IMR-90 (cell line): ENCODE results near the gene FDPS. TPM values are rescaled to one million over a fixed set of nuclear protein-coding genes. Genes with fewer than 3 reads are reported as not detected.

Experiments used
- ATAC-seq: fragments of 200-7000 bp; cut with Tn5 transposase; 2 replicates; pipeline ENCODE4 v1.9.1; 2020; ENCODE audit warnings: low read depth, mild to moderate bottlenecking, moderate library complexity
- BruUV-seq: library from RNA; stranded (reverse); fragments of 400-500 nt; replicated peaks from 2 replicates; lab custom pipeline; 2021; lab: Mats Ljungman, UMichigan
- CTCF ChIA-PET: fragments of 300-600 bp; formaldehyde crosslinking; extraction: SDS; loops from one replicate; lab custom pipeline; 2021; ENCODE audit warnings: antibody characterized with exemption; lab: Yijun Ruan, JAX
- POLR2A ChIA-PET: fragments of 300-600 bp; sonication (Branson Sonifier 250); formaldehyde crosslinking; loops from one replicate; lab custom pipeline; 2022; ENCODE audit warnings: antibody characterized with exemption; ENCODE audit not compliant: unreplicated experiment; lab: Charles Lee
- DNase-seq: peaks from one replicate; pipeline ENCODE4 v3.0.0; 2013
- H2AFZ ChIP-seq: replicated peaks from 2 replicates; pipeline ENCODE3; 2013; ENCODE audit warnings: low read length, mild to moderate bottlenecking; ENCODE audit not compliant: poor library complexity
- H2AK5ac ChIP-seq: 2 replicates; pipeline ENCODE4 v1.6.1; 2013; ENCODE audit warnings: low read depth, low read length, inconsistent platforms
- H2AK9ac ChIP-seq: replicated peaks from 2 replicates; pipeline ENCODE3; 2013; ENCODE audit warnings: mild to moderate bottlenecking, low read depth, low read length, moderate library complexity; ENCODE audit not compliant: poor library complexity
- H2BK120ac ChIP-seq: 2 replicates; pipeline ENCODE4 v1.6.1; 2013; ENCODE audit warnings: low read depth, low read length, inconsistent platforms
- H2BK15ac ChIP-seq: 3 replicates; pipeline ENCODE4 v1.6.1; 2013; ENCODE audit warnings: low read depth, low read length, inconsistent platforms
- H2BK20ac ChIP-seq: 2 replicates; pipeline ENCODE4 v1.6.1; 2013; ENCODE audit warnings: low read depth, mild to moderate bottlenecking, inconsistent platforms, low read length, moderate library complexity
- H2BK5ac ChIP-seq: 2 replicates; pipeline ENCODE4 v1.6.1; 2013; ENCODE audit warnings: mild to moderate bottlenecking, low read depth, low read length, inconsistent platforms; ENCODE audit not compliant: poor library complexity, severe bottlenecking
- H3K14ac ChIP-seq: replicated peaks from 2 replicates; pipeline ENCODE4 v1.6.1; 2013; ENCODE audit warnings: low read depth, low read length, inconsistent platforms
- H3K18ac ChIP-seq: 2 replicates; pipeline ENCODE4 v1.6.1; 2013; ENCODE audit warnings: low read depth, low read length, control low read depth
- H3K23ac ChIP-seq: 2 replicates; pipeline ENCODE4 v1.6.1; 2013; ENCODE audit warnings: low read depth, low read length, inconsistent platforms
- H3K27ac ChIP-seq: 2 replicates; pipeline ENCODE4 v1.5.1; 2013; ENCODE audit warnings: mild to moderate bottlenecking, control low read depth, low read length; ENCODE audit not compliant: insufficient read depth
- H3K27me3 ChIP-seq: 2 replicates; pipeline ENCODE4 v1.6.1; 2013; ENCODE audit warnings: low read length; ENCODE audit not compliant: control insufficient read depth, insufficient read depth
- H3K36me3 ChIP-seq: 2 replicates; pipeline ENCODE4 v1.6.1; 2013; ENCODE audit warnings: low read length, mixed read lengths; ENCODE audit not compliant: control insufficient read depth, insufficient read depth
- H3K4ac ChIP-seq: 2 replicates; pipeline ENCODE4 v1.6.1; 2013; ENCODE audit warnings: low read depth, low read length, inconsistent platforms
- H3K4me1 ChIP-seq: 2 replicates; pipeline ENCODE4 v1.6.1; 2013; ENCODE audit warnings: low read length, mixed read lengths; ENCODE audit not compliant: control insufficient read depth, insufficient read depth
- H3K4me2 ChIP-seq: 2 replicates; pipeline ENCODE4 v1.6.1; 2013; ENCODE audit warnings: low read depth, mild to moderate bottlenecking, control low read depth, low read length, moderate library complexity
- H3K4me3 ChIP-seq: 2 replicates; pipeline ENCODE4 v1.5.1; 2013; ENCODE audit warnings: low read depth, mild to moderate bottlenecking, control low read depth, low read length, moderate library complexity; ENCODE audit not compliant: insufficient read depth
- H3K56ac ChIP-seq: 2 replicates; pipeline ENCODE4 v1.6.1; 2013; ENCODE audit warnings: low read length, inconsistent platforms; ENCODE audit not compliant: insufficient read depth; ENCODE audit errors: extremely low read depth
- H3K79me1 ChIP-seq, 2 experiments: 2 replicates each; pipeline ENCODE4 v1.6.1; 2013; ENCODE audit warnings: low read length in 2 of 2, inconsistent platforms in 1 of 2, low read depth in 1 of 2
- H3K9ac ChIP-seq: 2 replicates; pipeline ENCODE4 v1.6.1; 2013; ENCODE audit warnings: low read depth, low read length, control low read depth
- H3K9me1 ChIP-seq: 2 replicates; pipeline ENCODE4 v1.6.1; 2013; ENCODE audit warnings: low read length, inconsistent platforms; ENCODE audit not compliant: insufficient read depth
- H3K9me3 ChIP-seq: 2 replicates; pipeline ENCODE4 v1.6.1; 2013; ENCODE audit warnings: low read length; ENCODE audit not compliant: control insufficient read depth, insufficient read depth
- H4K20me1 ChIP-seq: 2 replicates; pipeline ENCODE4 v1.6.1; 2013; ENCODE audit warnings: low read length, inconsistent platforms; ENCODE audit not compliant: insufficient read depth
- H4K5ac ChIP-seq: 2 replicates; pipeline ENCODE4 v1.6.1; 2013; ENCODE audit warnings: mild to moderate bottlenecking, low read depth, low read length, control low read depth
- H4K8ac ChIP-seq, 2 experiments: 2 replicates each; pipeline ENCODE4 v1.6.1; 2013; ENCODE audit warnings: low read depth in 2 of 2, low read length in 2 of 2, control low read depth in 1 of 2, inconsistent platforms in 1 of 2
- H4K91ac ChIP-seq: 2 replicates; pipeline ENCODE4 v1.6.1; 2013; ENCODE audit warnings: low read depth, low read length, inconsistent platforms; ENCODE audit not compliant: insufficient read depth
- ELK1 ChIP-seq: fragments of 150-350 bp; IDR thresholded peaks from 2 replicates; pipeline ENCODE4 v1.6.1; 2016; ENCODE audit warnings: low read depth, mild to moderate bottlenecking, low read length, moderate library complexity, borderline replicate concordance
- MAZ ChIP-seq: IDR thresholded peaks from 2 replicates; pipeline ENCODE4 v1.6.1; 2012; ENCODE audit warnings: low read depth, mild to moderate bottlenecking, low read length, improper control_type of control experiment, moderate library complexity, borderline replicate concordance
- NFE2L2 ChIP-seq: fragments of 150-350 bp; IDR thresholded peaks from 2 replicates; pipeline ENCODE4 v1.6.1; 2016; ENCODE audit warnings: low read depth, mild to moderate bottlenecking, low read length
- WGBS, 2 experiments: methylation state at CpG; one replicate each; pipeline versions ENCODE4 v1.1.5 to v1.1.7; 2013; ENCODE audit warnings: missing lambda C conversion rate in 2 of 2; ENCODE audit not compliant: insufficient read length in 1 of 2; ENCODE audit errors: extremely low coverage in 2 of 2; 5-methylcytosine and 5-hydroxymethylcytosine counted together
- dilution Hi-C: fragments of 300-500 bp; cut with HindIII; formaldehyde crosslinking; loops from one replicate; pipeline ENCODE4 v1.14.3; 2018; ENCODE audit warnings: low sequenced_read_pairs; ENCODE audit not compliant: unreplicated experiment
- in situ Hi-C: fragments of 300-500 bp; cut with MboI; formaldehyde crosslinking; loops from 3 replicates; pipeline ENCODE4 v1.14.3; 2019; ENCODE audit warnings: low sequenced_read_pairs, inconsistent platforms, mixed read lengths
- intact Hi-C: fragments of 100-400 bp; cut with micrococcal nuclease; formaldehyde crosslinking; loops from 2 replicates; pipeline ENCODE4 v1.10.0; 2022
- polyA plus RNA-seq, 3 experiments: library from polyadenylated mRNA; depleted of rRNA; stranded (reverse); fragments of >200 nt; gene quantifications; 2 replicates each; pipeline ENCODE4 v1.2.3, GENCODE V29; 2012; ENCODE audit warnings: low replicate concordance in 1 of 3
- total RNA-seq: library from RNA; depleted of rRNA; stranded (reverse); fragments of >200 nt; gene quantifications from 2 replicates; pipeline ENCODE4 v1.2.3, GENCODE V29; 2012
- TF ChIP-seq, protein P1 (sequence below): fragments of 150-350 bp; IDR thresholded peaks from 2 replicates; pipeline ENCODE4 v1.6.1; 2017; ENCODE audit warnings: mild to moderate bottlenecking, antibody characterized with exemption, low read length, low read depth

FDPS gene
- total and polyA plus RNA-seq, 2 of the 4 experiments (the other 2 are of a cell fraction): 183 to 191 TPM

DNA sequence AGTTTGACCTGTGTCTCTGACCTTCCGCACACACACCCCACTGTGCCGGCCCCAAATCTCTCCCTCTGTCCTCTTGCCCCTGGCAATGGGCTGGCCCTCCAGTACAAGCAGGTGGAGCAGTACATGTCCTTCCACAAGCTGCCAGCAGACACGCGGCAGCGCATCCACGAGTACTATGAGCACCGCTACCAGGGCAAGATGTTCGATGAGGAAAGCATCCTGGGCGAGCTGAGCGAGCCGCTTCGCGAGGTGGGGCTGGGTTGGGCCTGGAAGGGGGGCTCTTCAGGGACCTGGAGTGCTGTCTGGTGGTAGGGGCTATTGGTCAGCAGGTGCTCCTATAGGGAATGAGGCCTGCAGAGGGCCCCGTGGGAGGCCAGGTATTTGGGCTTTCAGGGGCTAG, 23.6 kb upstream of the FDPS start:
- Histone ChIP-seq H4K91ac (no peak overlapping the region), H3K23ac (no peak overlapping the region), H3K79me1 (no peaks in the 10 kb centered on the region), H3K27me3 (peaks cover 3% of the 10 kb centered on the region), H3K36me3 (no peaks in the 10 kb centered on the region), H2AFZ (no peak overlapping the region), H2AK5ac (no peak overlapping the region), H4K8ac (no peak overlapping the region), H3K9me1 (peaks cover 3% of the 10 kb centered on the region; the same call in 1 of the 2 replicates), H3K4ac (no peak overlapping the region), H3K56ac (no peak overlapping the region), H2BK15ac (no peak overlapping the region), H3K4me3 (no peak overlapping the region), H2BK20ac (no peak overlapping the region), H3K4me2 (no peak overlapping the region), H3K4me1 (no peaks in the 10 kb centered on the region), H3K18ac (no peak overlapping the region), H2BK5ac (no peak overlapping the region), H4K20me1 (no peaks in the 10 kb centered on the region), H3K9ac (no peak overlapping the region), H3K9me3 (no peaks in the 10 kb centered on the region), H3K14ac (no peak overlapping the region), H2AK9ac (no peak overlapping the region), H2BK120ac (no peak overlapping the region), H4K5ac (no peak overlapping the region), H3K27ac (no peak overlapping the region)
- CTCF ChIA-PET: no interaction called here
- TF ChIP-seq ELK1: no peak
- no peak for TF ChIP-seq MAZ
- no peak for TF ChIP-seq NFE2L2
- TF ChIP-seq, protein P1, sequence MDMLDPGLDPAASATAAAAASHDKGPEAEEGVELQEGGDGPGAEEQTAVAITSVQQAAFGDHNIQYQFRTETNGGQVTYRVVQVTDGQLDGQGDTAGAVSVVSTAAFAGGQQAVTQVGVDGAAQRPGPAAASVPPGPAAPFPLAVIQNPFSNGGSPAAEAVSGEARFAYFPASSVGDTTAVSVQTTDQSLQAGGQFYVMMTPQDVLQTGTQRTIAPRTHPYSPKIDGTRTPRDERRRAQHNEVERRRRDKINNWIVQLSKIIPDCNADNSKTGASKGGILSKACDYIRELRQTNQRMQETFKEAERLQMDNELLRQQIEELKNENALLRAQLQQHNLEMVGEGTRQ: no peak
- POLR2A ChIA-PET: no interaction called here
- no peak for ATAC-seq
- intact Hi-C loops: no loop called here
- dilution Hi-C loops: no loop called here
- 100% methylated on average over 1 of the region's 14 CpGs; no CpG with 5 or more reads in 1 of the 2 experiments for WGBS, 2 experiments
- no TSS peak for BruUV-seq
- DNase-seq: no peak
- in situ Hi-C loops: no loop called here
